HEK293T (cell line): ENCODE data around the gene FIGNL2.

ENCODE experiments used
- ELF4 ChIP-seq: fragments of 450-650 bp; IDR thresholded peaks from 2 replicates; pipeline ENCODE4 v1.6.1; 2017; ENCODE audit warnings: antibody characterized with exemption
- HDGF ChIP-seq: fragments of 450-650 bp; IDR thresholded peaks from 2 replicates; pipeline ENCODE4 v1.6.1; 2017; ENCODE audit warnings: antibody characterized with exemption, borderline replicate concordance
- PKNOX1 ChIP-seq: fragments of 450-650 bp; IDR thresholded peaks from 2 replicates; pipeline ENCODE4 v1.6.1; 2016
- SP1 ChIP-seq: fragments of 450-650 bp; IDR thresholded peaks from 2 replicates; pipeline ENCODE4 v1.6.1; 2017

- TF ChIP-seq HDGF = no peak
- TF ChIP-seq PKNOX1 = no peak
- no peak for TF ChIP-seq ELF4
- no peak for TF ChIP-seq SP1
Measured at GRCh38 chr12:51836827-51837173, 11.7 kb downstream of the FIGNL2 start.
